Adipocyte (in vitro differentiated cells): ENCODE measurements around the gene FANCB.

Experiments used
- DNase-seq: peaks from one replicate; pipeline ENCODE4 v3.0.0-alpha.2; 2015; ENCODE audit warnings: low read depth
- H3K27me3 ChIP-seq: replicated peaks from 2 replicates; pipeline ENCODE4 v1.7.0; 2013; ENCODE audit warnings: mild to moderate bottlenecking, low read length, moderate library complexity; ENCODE audit not compliant: control insufficient read depth, insufficient read depth
- H3K36me3 ChIP-seq: 2 replicates; pipeline ENCODE4 v1.7.0; 2013; ENCODE audit warnings: low read length, mild to moderate bottlenecking, moderate library complexity; ENCODE audit not compliant: control insufficient read depth, insufficient read depth, severe bottlenecking
- H3K4me1 ChIP-seq: 2 replicates; pipeline ENCODE4 v1.7.0; 2013; ENCODE audit warnings: mild to moderate bottlenecking, low read length, moderate library complexity; ENCODE audit not compliant: control insufficient read depth, insufficient read depth
- H3K4me3 ChIP-seq: 2 replicates; pipeline ENCODE4 v1.7.0; 2013; ENCODE audit warnings: mild to moderate bottlenecking, low read length, moderate library complexity
- H3K9ac ChIP-seq: 2 replicates; pipeline ENCODE4 v1.7.0; 2013; ENCODE audit warnings: mild to moderate bottlenecking, low read length, moderate library complexity
- H3K9me3 ChIP-seq: 2 replicates; pipeline ENCODE4 v1.7.0; 2013; ENCODE audit warnings: mild to moderate bottlenecking, low read length, moderate library complexity; ENCODE audit not compliant: control insufficient read depth

The FANCB gene

DNA sequence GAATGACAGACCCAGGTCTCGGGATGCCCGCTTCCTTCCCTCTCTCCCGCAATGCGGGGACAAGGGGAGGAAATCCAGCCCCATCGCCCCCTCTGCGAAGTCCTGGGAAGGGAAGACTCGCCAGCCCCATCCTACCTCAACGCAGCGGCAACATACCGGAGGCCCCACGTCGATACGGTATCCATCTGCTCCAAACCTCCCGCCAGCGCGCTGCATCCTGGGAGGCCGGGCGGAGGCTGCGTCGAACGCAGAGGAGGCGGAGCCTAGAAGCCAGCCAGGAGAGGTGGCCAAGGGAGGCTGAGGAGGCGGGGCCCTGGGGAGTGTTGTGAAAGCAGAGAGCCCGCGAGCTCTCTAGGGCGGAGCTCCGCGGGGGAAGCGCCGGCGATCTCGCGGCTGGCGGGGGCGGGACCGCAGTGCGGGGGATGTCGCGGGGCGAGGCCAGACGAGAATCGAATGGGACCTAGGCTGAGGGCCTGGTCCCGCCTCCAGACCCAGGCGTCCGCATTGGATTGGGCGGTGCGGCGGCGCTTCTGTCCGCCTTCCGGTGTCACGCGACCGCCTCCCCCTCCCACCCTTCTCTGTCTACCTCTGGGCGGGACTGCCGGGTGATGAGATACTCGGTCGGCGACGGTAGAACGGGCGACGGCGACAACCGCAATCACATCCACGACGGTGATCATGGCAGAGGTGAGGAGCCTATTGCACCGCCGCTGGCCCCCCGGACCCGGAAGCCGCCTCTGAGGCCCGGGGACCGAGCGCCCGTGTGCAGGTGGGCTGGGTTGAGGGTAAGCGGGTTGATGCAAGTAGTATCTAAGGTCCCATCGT is at the start of gene FANCB, which contains the start of gene MOSPD2:
Gene FANCB, minus strand, starts transcription at position 219 of the 825 bp plus-strand sequence. CDS start 7,559 bp downstream, outside the sequence.
Gene MOSPD2, plus strand, starts transcription at position 571 of the 825 bp plus-strand sequence. Its CDS starts 108 bp downstream, at position 679.
- H3K4me3 ChIP-seq, result peak within 1 kb of the TSS; percentile 84
- peak; percentile 96 for DNase-seq
- peak within 1 kb of the TSS; percentile 94 for H3K9ac ChIP-seq
- no peaks in the 10 kb centered on the region for H3K9me3 ChIP-seq
- peaks cover 9% of the 10 kb centered on the region for H3K4me1 ChIP-seq
- peaks cover 4% of the 10 kb centered on the region for H3K36me3 ChIP-seq
- no peaks in the 10 kb centered on the region for H3K27me3 ChIP-seq

DNA sequence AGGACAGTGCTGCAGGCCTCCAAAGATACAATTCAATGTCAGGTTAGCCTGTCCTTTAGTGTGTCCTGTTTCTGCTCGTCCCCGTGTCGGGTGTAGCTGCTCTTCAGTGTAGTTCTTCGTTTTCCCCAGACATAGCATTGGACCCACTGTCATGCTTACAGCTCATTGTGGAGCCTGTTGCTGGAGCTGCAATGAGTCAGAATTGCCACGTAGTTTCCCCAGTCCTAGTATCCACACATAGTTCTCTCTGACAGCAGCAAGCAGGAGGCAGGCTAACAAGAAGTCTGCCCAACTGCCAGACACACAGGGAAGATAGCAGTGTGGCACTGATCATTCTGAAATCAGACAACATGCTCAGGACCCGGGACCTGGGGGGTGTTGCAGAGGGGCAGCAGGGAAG is 49.6 kb upstream of the FANCB start:
- DNase-seq, result peak; percentile 77
- Histone ChIP-seq H3K36me3 (peaks cover 14% of the 10 kb centered on the region), H3K9ac (no peak overlapping the region), H3K9me3 (no peaks in the 10 kb centered on the region), H3K27me3 (no peaks in the 10 kb centered on the region), H3K4me1 (peaks cover 10% of the 10 kb centered on the region), H3K4me3 (no peak overlapping the region)

DNA sequence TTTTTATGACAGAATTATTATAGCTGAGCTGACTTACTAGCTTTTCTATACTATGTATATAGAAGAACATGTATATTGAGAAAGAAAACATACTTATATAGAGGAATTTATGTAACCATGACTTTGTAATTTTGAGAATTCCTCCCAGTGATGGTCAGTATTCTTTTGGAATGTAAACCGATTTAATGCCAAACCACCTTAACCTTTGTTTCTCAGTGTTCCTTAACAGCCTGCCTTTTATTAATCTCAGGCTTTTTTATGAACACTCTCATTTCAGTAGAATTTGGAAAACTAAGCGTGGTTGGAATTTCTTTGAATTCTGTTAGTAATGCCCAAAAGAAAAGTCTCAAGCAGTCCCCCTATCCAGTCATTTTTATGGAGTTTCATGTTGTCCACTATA is 47.3 kb upstream of the FANCB start:
- no peaks in the 10 kb centered on the region for H3K27me3 ChIP-seq
- DNase-seq, result peak; percentile 62
- H3K36me3 ChIP-seq, result peaks cover 34% of the 10 kb centered on the region
- no peaks in the 10 kb centered on the region for H3K9me3 ChIP-seq
- H3K4me3 ChIP-seq, result no peak overlapping the region
- no peak overlapping the region for H3K9ac ChIP-seq
- H3K4me1 ChIP-seq, result peaks cover 13% of the 10 kb centered on the region

DNA sequence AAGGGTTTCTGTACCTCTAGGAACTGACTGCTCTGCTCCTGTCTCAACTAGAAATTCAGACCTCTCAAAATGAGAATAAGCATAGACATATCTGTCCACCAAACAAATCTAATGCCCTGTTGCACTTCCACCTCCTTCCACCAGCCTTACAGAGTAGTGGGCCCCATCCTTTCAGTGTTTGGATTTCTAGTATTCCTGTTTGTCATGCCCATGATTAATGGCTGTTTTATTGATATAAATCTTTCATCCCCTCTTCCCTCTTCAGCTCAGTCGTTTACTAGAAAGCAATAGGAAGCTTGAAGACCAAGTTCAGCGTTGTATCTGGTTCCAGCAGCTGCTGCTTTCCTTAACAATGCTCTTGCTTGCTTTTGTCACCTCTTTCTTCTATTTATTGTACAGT is 46.5 kb upstream of the FANCB start:
- H3K4me3 ChIP-seq, result no peak overlapping the region
- H3K36me3 ChIP-seq, result peaks cover 41% of the 10 kb centered on the region
- H3K4me1 ChIP-seq, result peaks cover 13% of the 10 kb centered on the region
- no peaks in the 10 kb centered on the region for H3K27me3 ChIP-seq
- H3K9me3 ChIP-seq, result no peaks in the 10 kb centered on the region
- H3K9ac ChIP-seq, result no peak overlapping the region
- no peak for DNase-seq

DNA sequence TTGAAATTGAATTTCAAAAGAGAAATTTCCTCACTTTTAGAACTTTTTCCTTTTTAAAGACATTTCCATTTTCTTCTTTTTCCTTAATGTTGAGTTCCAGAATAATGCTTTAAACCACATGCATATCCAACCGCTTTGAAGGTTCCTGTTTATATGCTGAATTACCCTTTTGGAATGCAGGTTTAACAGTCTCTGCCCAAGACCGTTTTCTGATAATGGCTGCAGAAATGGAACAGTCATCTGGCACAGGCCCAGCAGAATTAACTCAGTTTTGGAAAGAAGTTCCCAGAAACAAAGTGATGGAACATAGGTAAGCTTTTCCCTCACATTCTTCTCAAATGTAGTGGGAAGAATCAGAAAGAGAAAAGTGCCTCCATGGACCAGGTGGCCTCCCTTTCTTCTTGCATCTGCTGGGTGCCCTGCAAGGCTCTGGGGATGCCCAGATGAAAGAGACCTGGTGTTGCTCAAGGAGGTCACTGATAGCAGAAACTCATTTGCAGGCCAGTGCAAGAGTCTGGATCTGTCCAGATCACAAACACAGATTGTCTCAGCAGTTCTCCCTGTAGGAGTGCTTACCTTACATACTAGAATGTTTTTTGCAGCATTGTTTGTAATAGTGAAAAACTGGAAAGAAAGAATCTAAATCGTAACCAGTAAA is 43.3 kb upstream of the FANCB start:
- H3K9me3 ChIP-seq, result no peaks in the 10 kb centered on the region
- no peak overlapping the region for H3K4me3 ChIP-seq
- H3K27me3 ChIP-seq, result no peaks in the 10 kb centered on the region
- H3K36me3 ChIP-seq, result peaks cover 71% of the 10 kb centered on the region
- DNase-seq, result peak; percentile 35
- peaks cover 13% of the 10 kb centered on the region for H3K4me1 ChIP-seq
- H3K9ac ChIP-seq, result no peak overlapping the region

DNA sequence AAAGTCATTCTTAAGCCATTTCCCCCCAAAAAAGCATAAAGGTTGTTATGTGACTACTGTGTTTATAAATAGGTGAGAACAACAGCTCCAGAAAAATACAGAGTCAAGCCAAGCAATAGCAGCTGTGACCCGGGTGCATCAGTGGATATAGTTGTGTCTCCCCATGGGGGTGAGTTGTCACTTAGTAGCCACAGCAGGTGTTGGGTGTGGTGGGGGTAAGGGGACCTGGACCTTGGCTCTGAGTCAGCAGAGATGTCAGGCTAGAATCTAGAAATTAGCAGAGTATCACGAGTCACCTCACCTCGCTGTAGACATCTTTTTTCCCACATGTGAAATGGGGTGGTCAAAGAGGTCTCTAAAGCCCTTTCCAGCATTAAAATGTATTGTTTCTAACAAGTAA is 42.7 kb upstream of the FANCB start:
- Histone ChIP-seq H3K27me3 (no peaks in the 10 kb centered on the region), H3K4me3 (no peak overlapping the region), H3K36me3 (peaks cover 76% of the 10 kb centered on the region), H3K9me3 (no peaks in the 10 kb centered on the region), H3K9ac (no peak overlapping the region), H3K4me1 (peaks cover 13% of the 10 kb centered on the region)
- no peak for DNase-seq

DNA sequence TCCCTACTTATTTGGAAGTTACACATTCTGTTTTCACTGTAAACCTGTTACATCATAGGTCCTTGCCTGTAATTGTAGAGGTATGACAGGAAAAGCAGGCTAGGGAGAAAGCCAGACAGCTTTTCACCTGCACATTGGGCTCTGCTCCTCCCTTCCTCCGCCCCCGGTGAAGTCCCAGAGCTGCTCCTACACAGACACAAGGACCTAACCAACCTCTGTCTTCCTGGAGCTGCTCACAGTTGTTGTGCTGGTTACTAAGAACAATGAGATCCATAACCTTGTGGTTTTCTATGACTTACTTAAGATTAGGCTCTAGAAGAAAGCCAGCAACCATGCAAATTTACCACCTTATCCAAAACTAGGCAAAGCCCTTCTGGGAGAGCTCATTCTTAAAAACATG is 40.4 kb upstream of the FANCB start:
- DNase-seq, result no peak
- H3K9ac ChIP-seq, result no peak overlapping the region
- H3K4me3 ChIP-seq, result no peak overlapping the region
- peaks cover 3% of the 10 kb centered on the region for H3K4me1 ChIP-seq
- peaks cover 84% of the 10 kb centered on the region for H3K36me3 ChIP-seq
- H3K9me3 ChIP-seq, result no peaks in the 10 kb centered on the region
- no peaks in the 10 kb centered on the region for H3K27me3 ChIP-seq

DNA sequence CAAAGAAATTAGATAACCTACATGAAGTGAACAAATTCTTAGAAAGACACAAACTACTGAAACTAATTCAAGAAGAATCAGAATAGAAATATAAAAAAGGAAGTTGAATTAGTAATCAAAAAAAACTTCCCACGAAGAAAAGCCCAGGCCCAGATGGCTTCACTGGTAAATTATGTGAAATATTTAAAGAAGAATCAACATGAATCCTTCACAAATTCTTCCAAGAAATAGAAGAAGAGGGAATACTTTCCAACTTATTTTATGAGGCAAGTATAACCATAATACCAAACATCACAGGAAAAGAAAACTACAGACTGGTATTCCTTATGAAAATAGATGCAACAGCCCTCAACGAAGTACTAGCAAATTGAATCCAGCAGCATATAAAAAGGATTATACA is 31.0 kb upstream of the FANCB start:
- Histone ChIP-seq H3K36me3 (peaks cover 36% of the 10 kb centered on the region), H3K4me3 (no peak overlapping the region), H3K4me1 (peaks cover 3% of the 10 kb centered on the region), H3K9ac (no peak overlapping the region), H3K9me3 (peaks cover 3% of the 10 kb centered on the region), H3K27me3 (no peaks in the 10 kb centered on the region)
- peak; percentile 59 for DNase-seq

DNA sequence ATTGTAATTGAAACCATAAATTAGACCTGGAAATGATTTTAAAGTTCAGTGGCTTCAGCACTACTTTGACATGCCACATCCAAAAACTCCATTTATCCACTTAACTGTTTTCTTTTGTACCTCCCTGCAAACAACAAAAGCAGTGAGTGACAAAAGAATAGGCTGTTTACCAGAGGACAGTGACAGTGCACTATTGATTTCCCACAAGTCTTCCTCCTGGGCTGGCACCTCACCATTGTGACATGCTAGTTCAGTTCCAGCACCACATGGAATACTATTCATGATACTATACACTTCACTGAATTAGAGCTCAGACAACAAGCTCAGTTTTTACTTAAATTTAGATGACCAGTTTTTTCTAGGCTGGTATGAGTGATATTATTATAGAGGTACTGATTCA is 29.7 kb upstream of the FANCB start:
- no peak for DNase-seq
- Histone ChIP-seq H3K4me1 (peaks cover 3% of the 10 kb centered on the region), H3K4me3 (no peak overlapping the region), H3K27me3 (no peaks in the 10 kb centered on the region), H3K9ac (no peak overlapping the region), H3K9me3 (peaks cover 3% of the 10 kb centered on the region), H3K36me3 (peaks cover 39% of the 10 kb centered on the region)

DNA sequence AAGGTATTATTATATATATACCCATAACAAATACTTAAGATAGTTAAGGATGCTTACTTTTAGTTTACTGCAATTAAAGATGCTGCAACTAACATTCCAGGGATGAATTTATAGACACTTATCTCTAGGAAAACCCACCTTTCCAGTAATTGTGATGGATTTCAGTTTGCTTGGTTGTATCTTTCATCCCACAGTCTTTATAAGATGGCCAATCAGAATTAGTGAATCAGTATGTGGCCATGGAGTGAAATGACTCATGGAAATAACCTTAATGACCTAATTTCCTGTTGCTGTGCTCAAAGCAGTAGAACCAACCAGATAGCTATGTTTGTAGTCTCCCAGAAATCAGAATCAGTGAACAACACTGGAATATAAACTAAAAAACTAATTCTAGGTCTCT is 26.7 kb upstream of the FANCB start:
- H3K36me3 ChIP-seq, result peaks cover 54% of the 10 kb centered on the region
- no peaks in the 10 kb centered on the region for H3K27me3 ChIP-seq
- H3K9ac ChIP-seq, result no peak overlapping the region
- H3K9me3 ChIP-seq, result peaks cover 3% of the 10 kb centered on the region
- peaks cover 3% of the 10 kb centered on the region for H3K4me1 ChIP-seq
- peak; percentile 19 for DNase-seq
- no peak overlapping the region for H3K4me3 ChIP-seq

DNA sequence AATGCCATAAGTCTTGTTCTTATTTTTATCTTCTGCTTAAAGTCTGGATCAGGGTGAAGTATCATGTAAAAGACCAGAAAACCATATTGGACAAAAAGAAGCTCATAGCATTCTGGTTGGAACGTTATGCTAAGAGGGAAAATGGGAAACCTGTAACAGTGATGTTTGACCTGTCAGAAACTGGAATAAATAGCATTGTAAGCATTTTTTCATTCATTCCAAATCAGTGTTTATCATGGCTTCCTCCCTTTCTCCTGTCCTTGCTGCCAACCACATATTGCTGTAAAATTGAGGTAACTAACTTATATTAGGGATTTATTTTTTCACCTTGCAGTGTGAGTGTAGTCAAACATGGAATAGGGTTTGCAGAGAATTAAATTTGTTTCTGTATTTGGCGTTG is 24.2 kb upstream of the FANCB start:
- no peak overlapping the region for H3K4me3 ChIP-seq
- H3K36me3 ChIP-seq, result peaks cover 52% of the 10 kb centered on the region
- H3K9ac ChIP-seq, result no peak overlapping the region
- no peaks in the 10 kb centered on the region for H3K27me3 ChIP-seq
- no peaks in the 10 kb centered on the region for H3K9me3 ChIP-seq
- H3K4me1 ChIP-seq, result no peaks in the 10 kb centered on the region
- no peak for DNase-seq
